ENCODE data around the gene RBBP8NL. TPM values are rescaled to one million over a fixed set of nuclear protein-coding genes. Genes with fewer than 3 reads are reported as not detected.

Gene RBBP8NL
- polyA plus RNA-seq, 2 of the 4 experiments (the other 2 are of a cell fraction) = not detected

DNA sequence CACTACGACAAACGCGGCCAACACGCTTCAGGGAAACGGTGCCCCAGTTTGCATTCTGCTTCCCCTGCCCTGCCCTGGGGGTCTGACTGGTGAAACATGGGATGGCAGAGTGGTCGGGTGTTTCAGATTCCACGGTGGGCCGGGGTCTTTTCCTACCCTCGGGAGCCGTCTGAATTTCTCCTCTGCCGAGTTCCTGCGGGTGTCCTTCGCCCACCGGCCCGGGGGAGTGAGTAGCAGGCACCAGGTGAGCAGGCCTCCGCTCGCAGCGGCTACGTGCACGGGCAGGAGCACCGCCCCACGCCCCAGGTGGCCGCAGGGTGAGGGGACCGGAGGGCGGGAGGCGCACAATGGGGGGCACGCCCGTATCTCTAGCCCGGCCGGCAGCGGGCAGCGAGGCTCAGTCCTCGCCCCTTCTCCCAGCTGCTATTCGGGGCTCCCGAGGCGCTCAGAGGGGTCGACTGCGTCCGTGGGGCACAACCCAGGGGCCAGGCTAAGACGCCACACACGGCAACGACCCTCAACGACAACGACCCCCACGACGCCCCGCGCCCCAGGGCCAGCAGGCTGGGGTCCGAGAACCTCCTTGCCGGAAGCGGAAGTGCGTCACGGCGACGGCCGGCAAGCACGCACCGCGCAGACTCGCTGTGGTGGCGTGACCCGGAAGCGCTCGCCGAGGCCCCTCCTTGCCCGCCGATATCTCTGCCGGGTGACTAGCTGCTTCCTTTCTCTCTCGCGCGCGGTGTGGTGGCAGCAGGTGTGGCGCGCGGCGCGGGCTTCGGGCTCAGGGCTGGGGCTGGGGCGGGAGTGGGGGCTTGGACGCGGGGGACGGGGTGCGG, 40.7 kb downstream of the RBBP8NL start, which contains the start of gene RPS21 (continued):
- TF ChIP-seq, protein P1, sequence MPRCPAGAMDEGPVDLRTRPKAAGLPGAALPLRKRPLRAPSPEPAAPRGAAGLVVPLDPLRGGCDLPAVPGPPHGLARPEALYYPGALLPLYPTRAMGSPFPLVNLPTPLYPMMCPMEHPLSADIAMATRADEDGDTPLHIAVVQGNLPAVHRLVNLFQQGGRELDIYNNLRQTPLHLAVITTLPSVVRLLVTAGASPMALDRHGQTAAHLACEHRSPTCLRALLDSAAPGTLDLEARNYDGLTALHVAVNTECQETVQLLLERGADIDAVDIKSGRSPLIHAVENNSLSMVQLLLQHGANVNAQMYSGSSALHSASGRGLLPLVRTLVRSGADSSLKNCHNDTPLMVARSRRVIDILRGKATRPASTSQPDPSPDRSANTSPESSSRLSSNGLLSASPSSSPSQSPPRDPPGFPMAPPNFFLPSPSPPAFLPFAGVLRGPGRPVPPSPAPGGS (IDR thresholded peaks at IDR 0.05) = peak; percentile 89; the same call in 2 of the 3 replicates
- TF ChIP-seq RFX5 (IDR thresholded peaks at IDR 0.05) (no peak), TFCP2L1 (CRISPR knock-in tag; IDR thresholded peaks at IDR 0.05) (no peak), HEYL (CRISPR knock-in tag; IDR thresholded peaks at IDR 0.05) (no peak), ZSCAN20 (CRISPR knock-in tag; IDR thresholded peaks at IDR 0.05) (no peak), FOSB (CRISPR knock-in tag; IDR thresholded peaks at IDR 0.05) (no peak), ZC3H11A (IDR thresholded peaks at IDR 0.05) (no peak), NFE2L2 (conservative IDR thresholded peaks at IDR 0.05; ENCODE audit: low read length) (no peak), RCOR1 (IDR thresholded peaks at IDR 0.05; ENCODE audit: low read depth, low read length) (no peak), RNF2 (IDR thresholded peaks at IDR 0.05; ENCODE audit: borderline replicate concordance, low read depth) (no peak), KDM1A (IDR thresholded peaks at IDR 0.05; ENCODE audit: low read depth) (no peak), BHLHE40 (IDR thresholded peaks at IDR 0.05; ENCODE audit: low read depth, low read length) (no peak)
- TF ChIP-seq, protein P2, sequence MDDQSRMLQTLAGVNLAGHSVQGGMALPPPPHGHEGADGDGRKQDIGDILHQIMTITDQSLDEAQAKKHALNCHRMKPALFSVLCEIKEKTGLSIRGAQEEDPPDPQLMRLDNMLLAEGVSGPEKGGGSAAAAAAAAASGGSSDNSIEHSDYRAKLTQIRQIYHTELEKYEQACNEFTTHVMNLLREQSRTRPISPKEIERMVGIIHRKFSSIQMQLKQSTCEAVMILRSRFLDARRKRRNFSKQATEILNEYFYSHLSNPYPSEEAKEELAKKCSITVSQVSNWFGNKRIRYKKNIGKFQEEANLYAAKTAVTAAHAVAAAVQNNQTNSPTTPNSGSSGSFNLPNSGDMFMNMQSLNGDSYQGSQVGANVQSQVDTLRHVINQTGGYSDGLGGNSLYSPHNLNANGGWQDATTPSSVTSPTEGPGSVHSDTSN (IDR thresholded peaks at IDR 0.05) = no peak
- TF ChIP-seq, protein P3, sequence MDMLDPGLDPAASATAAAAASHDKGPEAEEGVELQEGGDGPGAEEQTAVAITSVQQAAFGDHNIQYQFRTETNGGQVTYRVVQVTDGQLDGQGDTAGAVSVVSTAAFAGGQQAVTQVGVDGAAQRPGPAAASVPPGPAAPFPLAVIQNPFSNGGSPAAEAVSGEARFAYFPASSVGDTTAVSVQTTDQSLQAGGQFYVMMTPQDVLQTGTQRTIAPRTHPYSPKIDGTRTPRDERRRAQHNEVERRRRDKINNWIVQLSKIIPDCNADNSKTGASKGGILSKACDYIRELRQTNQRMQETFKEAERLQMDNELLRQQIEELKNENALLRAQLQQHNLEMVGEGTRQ (IDR thresholded peaks at IDR 0.05) = no peak

DNA sequence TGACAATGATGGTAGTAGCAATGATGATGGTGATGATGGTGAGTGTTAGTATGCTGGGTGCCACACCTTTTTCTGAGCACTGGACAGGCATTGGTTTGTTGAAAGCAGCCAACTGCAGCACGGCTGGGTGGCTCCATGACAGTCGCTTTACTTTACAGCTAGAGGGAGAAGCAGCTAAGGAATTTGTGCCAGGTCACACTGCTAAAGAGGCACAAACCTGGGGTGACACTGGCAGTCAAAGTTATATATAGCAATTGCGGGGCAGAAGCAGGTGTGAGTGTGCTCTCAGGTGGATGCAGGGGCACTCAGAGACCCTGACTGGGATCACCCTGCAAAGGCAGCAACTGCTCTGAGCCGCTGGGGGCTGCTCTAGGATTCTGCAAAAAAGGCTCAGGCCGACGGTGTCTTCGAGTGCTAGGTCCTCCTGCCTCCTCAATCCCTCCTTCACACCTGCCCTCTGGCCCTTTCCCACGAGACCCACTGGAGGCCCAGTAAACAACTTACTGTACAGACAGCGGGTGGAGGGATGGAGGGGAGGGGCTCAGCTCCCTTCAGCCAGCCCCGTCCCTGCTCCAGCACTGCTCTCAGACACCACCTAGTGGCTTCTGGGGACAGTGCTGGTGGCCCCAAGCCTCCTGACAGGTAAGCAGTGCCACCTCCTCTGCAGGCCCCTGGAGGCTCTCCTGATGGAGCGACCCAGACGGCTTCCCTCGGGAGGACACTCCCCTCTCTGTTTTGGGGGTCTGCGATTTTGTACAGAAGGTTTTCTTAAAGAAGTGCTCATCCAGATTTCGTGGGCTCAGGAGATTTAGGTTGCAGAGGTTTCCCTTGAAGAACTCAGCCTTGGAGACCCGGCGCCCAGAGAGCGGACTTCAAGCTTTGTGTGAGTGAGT, 44.8 kb downstream of the RBBP8NL start:
- no peaks in the 10 kb centered on the region for H3K9me3 ChIP-seq
- 38% methylated on average over 15 of the region's 18 CpGs for WGBS (ENCODE audit: missing lambda C conversion rate)
- peak in 1 of 2 experiments; percentile 87 for DNase-seq (ENCODE audit: low read depth in 1 of 2, low spot score in 1 of 2)
- H3K27ac ChIP-seq = peak overlapping the region; percentile 55 to 78
- POLR2A ChIA-PET = interaction anchor here (0.6 to 1.4 kb wide), 6 partner anchors 14 to 80 kb away, joined by 3 to 6 read pairs (median 4); partner anchors contain the start of gene ADRM1
- no peak for FAIRE-seq
- peak; percentile 78 to 82 for ATAC-seq
- H3K4me3 ChIP-seq = no peak overlapping the region
- H3K4me2 ChIP-seq = peak overlapping the region; percentile 27; the same call in 1 of the 3 replicates
- CTCF ChIA-PET = interaction anchor here (0.6 to 11.0 kb wide), 39 partner anchors 8 to 374 kb away, joined by 3 to 290 read pairs (median 5); partner anchors contain the start of genes ADRM1 and LAMA5
- peak; percentile 90 for TF ChIP-seq SMC3 (IDR thresholded peaks at IDR 0.05)
- TF ChIP-seq, protein P4, sequence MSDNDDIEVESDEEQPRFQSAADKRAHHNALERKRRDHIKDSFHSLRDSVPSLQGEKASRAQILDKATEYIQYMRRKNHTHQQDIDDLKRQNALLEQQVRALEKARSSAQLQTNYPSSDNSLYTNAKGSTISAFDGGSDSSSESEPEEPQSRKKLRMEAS (IDR thresholded peaks at IDR 0.05) = peak; percentile 42; the same call in 1 of the 2 replicates
- TF ChIP-seq TP53 (CRISPR knock-in tag; IDR thresholded peaks at IDR 0.05) = no peak
- peak; percentile 93 to 94 for TF ChIP-seq RAD21 (conservative IDR thresholded peaks at IDR 0.05 in 1 of 2, IDR thresholded peaks at IDR 0.05 in 1 of 2)
- TF ChIP-seq JUN (IDR thresholded peaks at IDR 0.05) = 0 out of 5 replicates have a peak, but pooled peaks of 1 of the 2 experiments have one; percentile 36
- peak; percentile 80; the same call in 1 of the 2 replicates for TF ChIP-seq MAZ (IDR thresholded peaks at IDR 0.05; ENCODE audit: borderline replicate concordance, low read depth, low read length)
- no peak for TF ChIP-seq HOXA7 (CRISPR knock-in tag; IDR thresholded peaks at IDR 0.05)
- TF ChIP-seq, protein P5, sequence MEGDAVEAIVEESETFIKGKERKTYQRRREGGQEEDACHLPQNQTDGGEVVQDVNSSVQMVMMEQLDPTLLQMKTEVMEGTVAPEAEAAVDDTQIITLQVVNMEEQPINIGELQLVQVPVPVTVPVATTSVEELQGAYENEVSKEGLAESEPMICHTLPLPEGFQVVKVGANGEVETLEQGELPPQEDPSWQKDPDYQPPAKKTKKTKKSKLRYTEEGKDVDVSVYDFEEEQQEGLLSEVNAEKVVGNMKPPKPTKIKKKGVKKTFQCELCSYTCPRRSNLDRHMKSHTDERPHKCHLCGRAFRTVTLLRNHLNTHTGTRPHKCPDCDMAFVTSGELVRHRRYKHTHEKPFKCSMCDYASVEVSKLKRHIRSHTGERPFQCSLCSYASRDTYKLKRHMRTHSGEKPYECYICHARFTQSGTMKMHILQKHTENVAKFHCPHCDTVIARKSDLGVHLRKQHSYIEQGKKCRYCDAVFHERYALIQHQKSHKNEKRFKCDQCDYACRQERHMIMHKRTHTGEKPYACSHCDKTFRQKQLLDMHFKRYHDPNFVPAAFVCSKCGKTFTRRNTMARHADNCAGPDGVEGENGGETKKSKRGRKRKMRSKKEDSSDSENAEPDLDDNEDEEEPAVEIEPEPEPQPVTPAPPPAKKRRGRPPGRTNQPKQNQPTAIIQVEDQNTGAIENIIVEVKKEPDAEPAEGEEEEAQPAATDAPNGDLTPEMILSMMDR (IDR thresholded peaks at IDR 0.05) = peak; percentile 89
- H3K4me1 ChIP-seq = peaks cover 43% of the 10 kb centered on the region
